ENCODE results near the gene DNASE2B.

GRCh38 chr1:84356881-84357280, 41.4 kb upstream of the DNASE2B start:
- TF ChIP-seq, protein P1, sequence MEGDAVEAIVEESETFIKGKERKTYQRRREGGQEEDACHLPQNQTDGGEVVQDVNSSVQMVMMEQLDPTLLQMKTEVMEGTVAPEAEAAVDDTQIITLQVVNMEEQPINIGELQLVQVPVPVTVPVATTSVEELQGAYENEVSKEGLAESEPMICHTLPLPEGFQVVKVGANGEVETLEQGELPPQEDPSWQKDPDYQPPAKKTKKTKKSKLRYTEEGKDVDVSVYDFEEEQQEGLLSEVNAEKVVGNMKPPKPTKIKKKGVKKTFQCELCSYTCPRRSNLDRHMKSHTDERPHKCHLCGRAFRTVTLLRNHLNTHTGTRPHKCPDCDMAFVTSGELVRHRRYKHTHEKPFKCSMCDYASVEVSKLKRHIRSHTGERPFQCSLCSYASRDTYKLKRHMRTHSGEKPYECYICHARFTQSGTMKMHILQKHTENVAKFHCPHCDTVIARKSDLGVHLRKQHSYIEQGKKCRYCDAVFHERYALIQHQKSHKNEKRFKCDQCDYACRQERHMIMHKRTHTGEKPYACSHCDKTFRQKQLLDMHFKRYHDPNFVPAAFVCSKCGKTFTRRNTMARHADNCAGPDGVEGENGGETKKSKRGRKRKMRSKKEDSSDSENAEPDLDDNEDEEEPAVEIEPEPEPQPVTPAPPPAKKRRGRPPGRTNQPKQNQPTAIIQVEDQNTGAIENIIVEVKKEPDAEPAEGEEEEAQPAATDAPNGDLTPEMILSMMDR (IDR thresholded peaks at IDR 0.05), result no peak
- TF ChIP-seq POLR2A (IDR thresholded peaks at IDR 0.05), result no peak
